ENCODE results near the gene TLCD1.

Gene TLCD1

DNA sequence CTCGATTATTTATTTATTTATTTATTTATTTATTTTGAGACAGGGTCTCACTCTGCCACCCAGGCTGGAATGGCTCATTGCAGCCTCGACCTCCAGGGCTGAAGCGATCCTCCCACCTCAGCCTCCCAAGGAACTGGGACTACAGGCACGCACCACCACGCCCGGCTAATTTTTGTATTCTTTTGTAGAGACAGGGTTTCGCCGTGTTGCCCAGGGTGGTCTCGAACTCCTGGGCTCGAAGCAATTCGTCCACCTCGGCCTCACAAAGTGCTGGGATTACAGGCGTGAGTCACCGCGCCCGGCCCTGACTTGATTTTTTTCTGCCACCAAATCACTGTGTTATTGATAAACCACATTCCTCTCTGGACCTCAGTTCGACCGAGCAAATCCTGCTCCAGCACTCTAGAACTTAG lies 7.0 kb downstream of the TLCD1 start:
- no peaks in the 10 kb centered on the region for H3K27me3 ChIP-seq (ENCODE audit: insufficient read depth, low read length)
- peak overlapping the region; percentile 32 for H2AFZ ChIP-seq (ENCODE audit: low read depth, low read length)
- peak overlapping the region; percentile 86 for H3K4me3 ChIP-seq (ENCODE audit: low read length)
- peaks cover 49% of the 10 kb centered on the region for H3K36me3 ChIP-seq (ENCODE audit: insufficient read depth, low read length)
- H3K9me3 ChIP-seq (ENCODE audit: low read length): no peaks in the 10 kb centered on the region
- H3K4me1 ChIP-seq (ENCODE audit: insufficient read depth, low read length): peaks cover 56% of the 10 kb centered on the region

GRCh38 chr17:28718333-28719020 lies 7.6 kb downstream of the TLCD1 start:
- H3K36me3 ChIP-seq (ENCODE audit: insufficient read depth, low read length): peaks cover 48% of the 10 kb centered on the region
- no peaks in the 10 kb centered on the region for H3K27me3 ChIP-seq (ENCODE audit: insufficient read depth, low read length)
- H3K4me1 ChIP-seq (ENCODE audit: insufficient read depth, low read length): peaks cover 54% of the 10 kb centered on the region
- H2AFZ ChIP-seq (ENCODE audit: low read depth, low read length): no peak overlapping the region
- peak overlapping the region; percentile 86 for H3K4me3 ChIP-seq (ENCODE audit: low read length)
- H3K9me3 ChIP-seq (ENCODE audit: low read length): no peaks in the 10 kb centered on the region

DNA sequence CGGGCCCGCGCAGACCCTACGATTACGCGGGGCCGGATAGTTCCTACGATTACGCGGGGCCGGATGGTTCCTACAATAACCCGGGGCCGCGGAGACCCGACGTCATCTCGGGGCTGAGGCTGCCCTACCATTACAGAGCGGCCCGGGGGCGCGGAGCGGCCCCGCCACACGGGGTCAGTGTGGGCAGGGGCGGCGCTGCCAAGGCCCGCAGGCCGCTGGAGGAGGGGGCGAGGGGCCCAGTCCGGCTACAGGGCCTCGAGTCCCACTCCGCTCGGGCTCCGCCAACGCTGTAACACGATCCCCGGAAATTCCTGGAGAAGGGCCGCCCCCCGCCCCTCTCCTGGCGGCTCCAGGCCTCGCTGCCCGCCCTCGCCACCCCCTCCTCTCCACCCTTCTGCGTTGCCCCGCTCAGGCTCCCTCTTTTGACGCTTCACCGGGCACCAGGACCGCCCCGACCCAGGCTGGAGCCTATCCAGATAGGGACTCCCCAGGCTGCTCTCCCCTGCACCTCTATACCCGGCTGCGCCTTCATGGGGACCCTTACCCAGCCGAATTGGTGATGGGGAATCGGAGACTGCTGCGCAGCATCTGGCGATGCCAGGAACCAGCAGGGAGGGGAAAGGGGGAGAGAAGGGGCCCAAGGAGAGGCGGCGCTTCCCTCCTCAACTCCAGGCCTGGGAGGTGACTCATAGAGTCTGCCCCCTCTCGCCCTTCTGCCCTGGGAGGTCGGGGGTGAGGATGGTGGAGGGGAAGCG lies 8.3 kb downstream of the TLCD1 start, which contains the start of gene RAB34:
RAB34 (minus strand) TSS at position 291 of the 755 bp plus-strand sequence. CDS start 602 bp downstream, outside the sequence.
- Histone ChIP-seq H3K27me3 (ENCODE audit: insufficient read depth, low read length) (no peaks in the 10 kb centered on the region), H3K4me1 (ENCODE audit: insufficient read depth, low read length) (peaks cover 47% of the 10 kb centered on the region), H2AFZ (ENCODE audit: low read depth, low read length) (peak within 1 kb of the TSS; percentile 78), H3K36me3 (ENCODE audit: insufficient read depth, low read length) (peaks cover 43% of the 10 kb centered on the region), H3K4me3 (ENCODE audit: low read length) (peak within 1 kb of the TSS; percentile 86), H3K9me3 (ENCODE audit: low read length) (no peaks in the 10 kb centered on the region)

- H3K4me3 ChIP-seq (ENCODE audit: low read length): peak overlapping the region; percentile 86
- peaks cover 40% of the 10 kb centered on the region for H3K36me3 ChIP-seq (ENCODE audit: insufficient read depth, low read length)
- H2AFZ ChIP-seq (ENCODE audit: low read depth, low read length): peak overlapping the region; percentile 78
- H3K4me1 ChIP-seq (ENCODE audit: insufficient read depth, low read length): peaks cover 39% of the 10 kb centered on the region
- no peaks in the 10 kb centered on the region for H3K9me3 ChIP-seq (ENCODE audit: low read length)
- H3K27me3 ChIP-seq (ENCODE audit: insufficient read depth, low read length): no peaks in the 10 kb centered on the region
Measured at GRCh38 chr17:28716740-28717577, 9.1 kb downstream of the TLCD1 start.

DNA sequence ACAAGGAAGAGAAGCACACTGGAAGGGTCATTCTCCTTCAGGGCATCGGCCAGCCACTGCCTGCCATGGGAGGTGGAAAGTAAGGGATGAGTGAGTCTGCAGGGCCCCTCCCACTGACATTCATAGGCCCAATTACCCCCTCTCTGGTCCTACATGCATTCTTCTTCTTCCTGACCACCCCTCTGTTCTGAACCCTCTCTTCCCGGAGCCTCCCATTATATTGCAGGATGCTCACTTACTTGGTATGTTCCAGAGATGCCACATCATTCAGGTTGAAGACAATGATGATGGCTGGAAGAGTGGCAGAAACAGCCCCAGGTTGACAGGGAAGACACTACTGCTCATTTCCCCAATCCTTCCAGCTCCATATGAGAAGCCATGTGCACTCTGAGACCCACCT lies 10.8 kb downstream of the TLCD1 start:
- no peak overlapping the region for H2AFZ ChIP-seq (ENCODE audit: low read depth, low read length)
- H3K36me3 ChIP-seq (ENCODE audit: insufficient read depth, low read length): peaks cover 31% of the 10 kb centered on the region
- H3K4me3 ChIP-seq (ENCODE audit: low read length): no peak overlapping the region
- H3K4me1 ChIP-seq (ENCODE audit: insufficient read depth, low read length): peaks cover 27% of the 10 kb centered on the region
- no peaks in the 10 kb centered on the region for H3K27me3 ChIP-seq (ENCODE audit: insufficient read depth, low read length)
- H3K9me3 ChIP-seq (ENCODE audit: low read length): no peaks in the 10 kb centered on the region

GRCh38 chr17:28714281-28714680 lies 11.8 kb downstream of the TLCD1 start:
- Histone ChIP-seq H3K9me3 (ENCODE audit: low read length) (no peaks in the 10 kb centered on the region), H3K36me3 (ENCODE audit: insufficient read depth, low read length) (peaks cover 31% of the 10 kb centered on the region), H3K4me1 (ENCODE audit: insufficient read depth, low read length) (peaks cover 26% of the 10 kb centered on the region), H3K27me3 (ENCODE audit: insufficient read depth, low read length) (no peaks in the 10 kb centered on the region), H2AFZ (ENCODE audit: low read depth, low read length) (no peak overlapping the region), H3K4me3 (ENCODE audit: low read length) (no peak overlapping the region)

- Histone ChIP-seq H3K9me3 (ENCODE audit: low read length) (no peaks in the 10 kb centered on the region), H3K4me1 (ENCODE audit: insufficient read depth, low read length) (peaks cover 14% of the 10 kb centered on the region), H3K27me3 (ENCODE audit: insufficient read depth, low read length) (no peaks in the 10 kb centered on the region), H2AFZ (ENCODE audit: low read depth, low read length) (no peak overlapping the region), H3K36me3 (ENCODE audit: insufficient read depth, low read length) (peaks cover 31% of the 10 kb centered on the region), H3K4me3 (ENCODE audit: low read length) (no peak overlapping the region)
Measured at GRCh38 chr17:28712705-28713415, 13.2 kb downstream of the TLCD1 start.

- no peak overlapping the region for H2AFZ ChIP-seq (ENCODE audit: low read depth, low read length)
- H3K36me3 ChIP-seq (ENCODE audit: insufficient read depth, low read length): peaks cover 31% of the 10 kb centered on the region
- no peaks in the 10 kb centered on the region for H3K27me3 ChIP-seq (ENCODE audit: insufficient read depth, low read length)
- H3K4me3 ChIP-seq (ENCODE audit: low read length): no peak overlapping the region
- peaks cover 14% of the 10 kb centered on the region for H3K4me1 ChIP-seq (ENCODE audit: insufficient read depth, low read length)
- no peaks in the 10 kb centered on the region for H3K9me3 ChIP-seq (ENCODE audit: low read length)
Measured at GRCh38 chr17:28712032-28712704, 13.9 kb downstream of the TLCD1 start.

- no peak within 1 kb of the TSS for H2AFZ ChIP-seq (ENCODE audit: low read depth, low read length)
- peak within 1 kb of the TSS; percentile 53 for H3K4me3 ChIP-seq (ENCODE audit: low read length)
- peaks cover 11% of the 10 kb centered on the region for H3K4me1 ChIP-seq (ENCODE audit: insufficient read depth, low read length)
- no peaks in the 10 kb centered on the region for H3K27me3 ChIP-seq (ENCODE audit: insufficient read depth, low read length)
- peaks cover 31% of the 10 kb centered on the region for H3K36me3 ChIP-seq (ENCODE audit: insufficient read depth, low read length)
- H3K9me3 ChIP-seq (ENCODE audit: low read length): no peaks in the 10 kb centered on the region
Measured at GRCh38 chr17:28711723-28712031, 14.4 kb downstream of the TLCD1 start, which contains the start of gene PROCA1. Gene PROCA1 (minus strand): TSS chr17:28711888. CDS start chr17:28711660, 228 bp downstream.

- no peaks in the 10 kb centered on the region for H3K9me3 ChIP-seq (ENCODE audit: low read length)
- peak overlapping the region; percentile 53 for H3K4me3 ChIP-seq (ENCODE audit: low read length)
- no peaks in the 10 kb centered on the region for H3K27me3 ChIP-seq (ENCODE audit: insufficient read depth, low read length)
- peaks cover 5% of the 10 kb centered on the region for H3K4me1 ChIP-seq (ENCODE audit: insufficient read depth, low read length)
- H3K36me3 ChIP-seq (ENCODE audit: insufficient read depth, low read length): peaks cover 31% of the 10 kb centered on the region
- no peak overlapping the region for H2AFZ ChIP-seq (ENCODE audit: low read depth, low read length)
Measured at GRCh38 chr17:28710861-28711722, 14.9 kb downstream of the TLCD1 start.

GRCh38 chr17:28707339-28707720 lies 18.7 kb downstream of the TLCD1 start:
- Histone ChIP-seq H3K4me3 (ENCODE audit: low read length) (no peak overlapping the region), H3K36me3 (ENCODE audit: insufficient read depth, low read length) (peaks cover 18% of the 10 kb centered on the region), H3K9me3 (ENCODE audit: low read length) (no peaks in the 10 kb centered on the region), H3K27me3 (ENCODE audit: insufficient read depth, low read length) (no peaks in the 10 kb centered on the region), H2AFZ (ENCODE audit: low read depth, low read length) (no peak overlapping the region), H3K4me1 (ENCODE audit: insufficient read depth, low read length) (peaks cover 10% of the 10 kb centered on the region)

All from neuron (in vitro differentiated cells).